Mammary epithelial cell (primary cell): ENCODE measurements around the gene PTK7.

Experiments
- EZH2 ChIP-seq: IDR thresholded peaks from 2 replicates; pipeline ENCODE4 v1.6.1; 2012; ENCODE audit warnings: low read length, inconsistent platforms, borderline replicate concordance
- TF ChIP-seq, protein P1 (sequence below), 2 donors: IDR thresholded peaks in 1 of 2; conservative IDR thresholded peaks in 1 of 2; 2 replicates each; pipeline ENCODE4 v1.5.1; 2011 to 2012; ENCODE audit warnings: inconsistent platforms in 2 of 2, low read length in 2 of 2, mild to moderate bottlenecking in 2 of 2, control low read depth in 1 of 2, low read depth in 1 of 2; ENCODE audit not compliant: insufficient read depth in 1 of 2; ENCODE audit errors: extremely low read depth in 1 of 2

DNA sequence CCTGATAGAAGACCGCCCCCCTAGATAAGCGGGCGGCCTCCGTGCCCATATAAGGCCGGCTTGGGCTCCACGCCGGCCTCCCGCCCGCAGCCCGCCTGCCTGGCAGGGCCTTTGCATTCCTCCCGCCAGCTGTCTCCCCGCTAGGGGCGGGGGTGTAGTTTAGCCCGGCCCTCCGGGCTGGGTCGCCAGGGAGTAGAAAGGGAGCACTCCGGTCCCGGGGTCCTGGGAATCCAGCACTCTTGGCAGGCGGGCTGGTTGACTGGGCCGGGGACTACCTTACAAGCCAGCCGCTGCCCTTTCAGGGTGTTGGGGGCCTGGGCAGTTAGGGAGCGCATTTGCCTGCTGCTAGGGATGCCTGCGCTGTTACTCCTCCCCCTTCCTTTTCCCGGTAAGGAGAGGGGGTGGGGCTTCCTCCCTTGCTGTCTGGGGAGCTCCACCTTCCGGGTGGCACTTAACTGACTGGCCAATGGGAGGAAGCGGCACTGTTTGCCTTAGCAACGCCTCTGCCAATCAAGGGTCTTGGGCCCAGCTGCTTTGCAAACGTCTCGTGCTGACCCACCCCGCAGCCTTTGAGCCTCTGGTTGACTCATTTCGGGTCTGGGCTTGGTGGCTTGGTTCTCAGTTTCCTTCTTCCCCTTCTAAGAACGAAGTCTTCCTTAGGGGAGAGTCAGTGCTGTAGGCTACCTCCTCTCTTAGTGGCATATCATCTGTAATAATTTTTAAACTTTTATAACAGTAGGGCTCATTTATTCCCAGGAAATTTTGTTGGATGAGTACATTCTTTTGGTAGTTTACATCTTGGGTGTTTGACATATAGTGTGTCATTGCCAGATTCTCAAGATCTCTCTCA is 98.4 kb downstream of the PTK7 start:
- TF ChIP-seq, protein P1, sequence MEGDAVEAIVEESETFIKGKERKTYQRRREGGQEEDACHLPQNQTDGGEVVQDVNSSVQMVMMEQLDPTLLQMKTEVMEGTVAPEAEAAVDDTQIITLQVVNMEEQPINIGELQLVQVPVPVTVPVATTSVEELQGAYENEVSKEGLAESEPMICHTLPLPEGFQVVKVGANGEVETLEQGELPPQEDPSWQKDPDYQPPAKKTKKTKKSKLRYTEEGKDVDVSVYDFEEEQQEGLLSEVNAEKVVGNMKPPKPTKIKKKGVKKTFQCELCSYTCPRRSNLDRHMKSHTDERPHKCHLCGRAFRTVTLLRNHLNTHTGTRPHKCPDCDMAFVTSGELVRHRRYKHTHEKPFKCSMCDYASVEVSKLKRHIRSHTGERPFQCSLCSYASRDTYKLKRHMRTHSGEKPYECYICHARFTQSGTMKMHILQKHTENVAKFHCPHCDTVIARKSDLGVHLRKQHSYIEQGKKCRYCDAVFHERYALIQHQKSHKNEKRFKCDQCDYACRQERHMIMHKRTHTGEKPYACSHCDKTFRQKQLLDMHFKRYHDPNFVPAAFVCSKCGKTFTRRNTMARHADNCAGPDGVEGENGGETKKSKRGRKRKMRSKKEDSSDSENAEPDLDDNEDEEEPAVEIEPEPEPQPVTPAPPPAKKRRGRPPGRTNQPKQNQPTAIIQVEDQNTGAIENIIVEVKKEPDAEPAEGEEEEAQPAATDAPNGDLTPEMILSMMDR (conservative IDR thresholded peaks at IDR 0.05 in 1 of 2, IDR thresholded peaks at IDR 0.05 in 1 of 2; ENCODE audit: extremely low read depth in 1 of 2, insufficient read depth in 1 of 2, low read depth in 1 of 2, low read length in 2 of 2): peak in 1 of 2 donors; percentile 19
- TF ChIP-seq EZH2: no peak
